Breast epithelium (tissue), 4 donors: ENCODE results near the gene CCDC138. TPM values are rescaled to one million over a fixed set of nuclear protein-coding genes. Genes with fewer than 3 reads are reported as not detected.

Experiments
- DNase-seq, 2 donors: peaks; one replicate each; pipeline ENCODE4 v3.0.0-alpha.2; 2019; ENCODE audit warnings: low spot score in 2 of 2
- H3K27ac ChIP-seq, 2 donors: fragments of 200-600 bp; sonication (generic) in 1 of 2; one replicate each; pipeline ENCODE4 v1.5.1; 2016 to 2019; ENCODE audit warnings: mild to moderate bottlenecking in 1 of 2
- H3K27me3 ChIP-seq, 2 donors: fragments of 200-600 bp; sonication (generic) in 1 of 2; one replicate each; pipeline versions ENCODE4 v1.5.1 to v1.6.0; 2017 to 2019; ENCODE audit warnings: control low read depth in 1 of 2, mild to moderate bottlenecking in 1 of 2
- H3K36me3 ChIP-seq: fragments of 200-600 bp; one replicate; pipeline ENCODE4 v1.5.1; 2019
- H3K4me1 ChIP-seq, 2 donors: fragments of 200-600 bp; sonication (generic); one replicate each; pipeline ENCODE4 v1.5.1; 2016 to 2019; ENCODE audit warnings: control low read depth in 1 of 2
- H3K4me3 ChIP-seq, 3 donors: fragments of 200-600 bp; sonication (generic); 1 replicate in 2 of 3; 2 replicates in 1 of 3; pipeline ENCODE4 v1.5.1; 2016 to 2019; ENCODE audit warnings: mild to moderate bottlenecking in 3 of 3, moderate library complexity in 2 of 3
- H3K9me3 ChIP-seq, 2 donors: fragments of 200-600 bp; sonication (generic) in 1 of 2; one replicate each; pipeline ENCODE4 v1.5.1; 2016 to 2019; ENCODE audit warnings: control low read depth in 1 of 2
- POLR2A ChIP-seq: fragments of 450-650 bp; IDR thresholded peaks from one replicate; pipeline ENCODE4 v1.6.1; 2016; ENCODE audit warnings: antibody characterized with exemption, mild to moderate bottlenecking, moderate library complexity
- POLR2AphosphoS5 ChIP-seq, 3 donors: sonication (generic); formaldehyde crosslinking; IDR thresholded peaks; one replicate each; pipeline ENCODE4 v1.6.1; 2017; ENCODE audit warnings: antibody characterized with exemption in 3 of 3
- intact Hi-C: fragments of 100-400 bp; cut with DNase I; formaldehyde crosslinking; loops from one replicate; pipeline ENCODE4 v1.15.1; 2023; ENCODE audit warnings: low total_unique reads
- total RNA-seq, 3 donors: library from RNA; depleted of rRNA; stranded (reverse); fragments of >200 nt; gene quantifications; one replicate each; pipeline ENCODE4 v1.1.0, GENCODE V29; 2016
- TF ChIP-seq, protein P1 (sequence below), 3 donors: fragments of 450-650 bp; IDR thresholded peaks; one replicate each; pipeline ENCODE4 v1.5.1; 2016 to 2017; ENCODE audit warnings: antibody characterized with exemption in 3 of 3, mild to moderate bottlenecking in 3 of 3, moderate library complexity in 3 of 3

Gene CCDC138
- total RNA-seq, 3 donors from 2014 or later, result 2.1 to 13.5 (median 5.2) TPM

DNA sequence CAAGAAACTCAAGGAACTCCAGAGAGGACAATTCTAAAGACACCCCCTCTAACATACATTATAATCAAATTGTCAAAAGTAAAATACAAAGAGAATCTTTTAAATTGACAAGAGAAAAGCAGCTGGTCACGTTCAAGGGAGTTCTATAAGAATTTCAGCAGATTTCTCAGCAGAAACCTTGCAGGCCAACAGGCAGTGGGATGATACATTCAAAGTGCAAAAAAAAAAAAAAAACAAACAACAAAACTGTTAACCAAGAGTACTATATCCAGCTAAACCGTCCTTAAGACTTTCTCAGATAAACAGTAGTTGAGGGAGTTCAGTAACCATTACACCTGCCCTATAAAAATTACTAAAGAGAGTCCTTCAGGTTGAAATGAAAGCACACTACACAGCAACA lies 33.9 kb downstream of the CCDC138 start:
- H3K9me3 ChIP-seq, result no peaks in the 10 kb centered on the region

DNA sequence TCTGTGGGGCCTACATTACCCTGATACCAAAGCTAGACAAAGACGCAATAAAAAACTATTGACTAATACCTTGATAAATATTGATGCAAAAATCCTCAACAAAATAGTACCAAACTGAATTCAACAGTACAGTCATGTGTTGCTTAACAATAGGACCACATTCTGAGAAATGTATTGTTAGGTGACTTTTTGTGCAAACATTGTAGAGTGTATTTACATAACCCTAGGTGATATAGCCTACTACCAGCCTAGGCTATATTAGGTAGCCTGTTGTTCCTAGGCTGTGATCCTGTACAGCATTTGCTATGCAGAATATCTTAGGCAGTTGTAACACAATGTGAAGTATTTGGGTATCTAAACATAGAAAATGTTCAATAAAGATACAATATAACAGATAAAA lies 36.7 kb downstream of the CCDC138 start:
- intact Hi-C loops, result no loop called here

More for the DNA sequence above, 33.9 kb downstream of the CCDC138 start:
- intact Hi-C loops, result no loop called here
- Histone ChIP-seq H3K4me3 (no peak overlapping the region), H3K27me3 (no peaks in the 10 kb centered on the region), H3K27ac (no peak overlapping the region), H3K4me1 (no peaks in the 10 kb centered on the region), H3K36me3 (no peaks in the 10 kb centered on the region)
- TF ChIP-seq POLR2A, result no peak
- no peak for TF ChIP-seq POLR2AphosphoS5 (IDR thresholded peaks at IDR 0.05)
- TF ChIP-seq, protein P1, sequence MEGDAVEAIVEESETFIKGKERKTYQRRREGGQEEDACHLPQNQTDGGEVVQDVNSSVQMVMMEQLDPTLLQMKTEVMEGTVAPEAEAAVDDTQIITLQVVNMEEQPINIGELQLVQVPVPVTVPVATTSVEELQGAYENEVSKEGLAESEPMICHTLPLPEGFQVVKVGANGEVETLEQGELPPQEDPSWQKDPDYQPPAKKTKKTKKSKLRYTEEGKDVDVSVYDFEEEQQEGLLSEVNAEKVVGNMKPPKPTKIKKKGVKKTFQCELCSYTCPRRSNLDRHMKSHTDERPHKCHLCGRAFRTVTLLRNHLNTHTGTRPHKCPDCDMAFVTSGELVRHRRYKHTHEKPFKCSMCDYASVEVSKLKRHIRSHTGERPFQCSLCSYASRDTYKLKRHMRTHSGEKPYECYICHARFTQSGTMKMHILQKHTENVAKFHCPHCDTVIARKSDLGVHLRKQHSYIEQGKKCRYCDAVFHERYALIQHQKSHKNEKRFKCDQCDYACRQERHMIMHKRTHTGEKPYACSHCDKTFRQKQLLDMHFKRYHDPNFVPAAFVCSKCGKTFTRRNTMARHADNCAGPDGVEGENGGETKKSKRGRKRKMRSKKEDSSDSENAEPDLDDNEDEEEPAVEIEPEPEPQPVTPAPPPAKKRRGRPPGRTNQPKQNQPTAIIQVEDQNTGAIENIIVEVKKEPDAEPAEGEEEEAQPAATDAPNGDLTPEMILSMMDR (IDR thresholded peaks at IDR 0.05), result no peak
- DNase-seq, result no peak

DNA sequence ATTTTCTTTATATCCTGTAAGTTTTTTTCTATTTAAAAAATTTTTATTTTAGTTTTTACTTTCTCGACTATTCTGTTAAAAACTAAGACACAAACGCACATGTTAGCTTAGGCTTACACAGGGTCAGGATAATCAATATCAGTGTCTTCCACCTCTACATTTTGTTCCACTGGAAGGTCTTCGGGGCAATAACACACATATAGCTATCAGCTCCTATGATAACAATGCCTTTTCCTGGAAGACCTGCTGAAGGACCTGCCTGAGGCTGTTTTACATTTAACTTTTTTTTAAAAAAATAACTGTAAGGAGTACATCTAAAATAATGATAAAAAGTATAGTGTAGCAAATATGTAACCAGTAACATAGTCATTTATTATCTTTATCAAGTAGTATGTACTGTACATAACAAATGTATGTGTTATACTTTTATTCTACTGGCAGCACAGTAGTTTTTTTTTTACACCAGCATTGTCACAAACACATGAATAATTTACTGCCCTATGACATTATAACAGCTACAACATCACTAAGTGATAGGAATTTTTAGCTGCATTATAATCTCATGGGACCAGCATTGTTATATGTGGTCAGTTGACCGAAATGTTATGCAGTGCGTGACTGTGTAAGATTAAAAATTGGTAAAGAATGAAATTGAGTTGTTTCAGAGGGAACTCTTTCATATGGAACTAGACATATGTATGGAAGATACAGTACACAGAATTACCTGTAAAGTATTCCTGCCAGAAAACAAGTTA lies 37.9 kb downstream of the CCDC138 start:
- no peak overlapping the region for H3K4me3 ChIP-seq
- no peaks in the 10 kb centered on the region for H3K36me3 ChIP-seq
- TF ChIP-seq POLR2AphosphoS5 (IDR thresholded peaks at IDR 0.05) (no peak), POLR2A (no peak)
- TF ChIP-seq, protein P1 (IDR thresholded peaks at IDR 0.05), result no peak
- DNase-seq, result no peak
- H3K27me3 ChIP-seq, result no peaks in the 10 kb centered on the region
- intact Hi-C loops, result no loop called here
- H3K27ac ChIP-seq, result no peak overlapping the region
- no peaks in the 10 kb centered on the region for H3K9me3 ChIP-seq
- H3K4me1 ChIP-seq, result no peaks in the 10 kb centered on the region

More for the DNA sequence above, 36.7 kb downstream of the CCDC138 start:
- no peaks in the 10 kb centered on the region for H3K27me3 ChIP-seq
- H3K9me3 ChIP-seq, result no peaks in the 10 kb centered on the region
- no peak overlapping the region for H3K27ac ChIP-seq
- DNase-seq, result no peak
- H3K4me3 ChIP-seq, result no peak overlapping the region
- TF ChIP-seq, protein P1 (IDR thresholded peaks at IDR 0.05), result no peak
- TF ChIP-seq POLR2AphosphoS5 (IDR thresholded peaks at IDR 0.05), result no peak
- no peak for TF ChIP-seq POLR2A
- no peaks in the 10 kb centered on the region for H3K4me1 ChIP-seq
- H3K36me3 ChIP-seq, result no peaks in the 10 kb centered on the region

DNA sequence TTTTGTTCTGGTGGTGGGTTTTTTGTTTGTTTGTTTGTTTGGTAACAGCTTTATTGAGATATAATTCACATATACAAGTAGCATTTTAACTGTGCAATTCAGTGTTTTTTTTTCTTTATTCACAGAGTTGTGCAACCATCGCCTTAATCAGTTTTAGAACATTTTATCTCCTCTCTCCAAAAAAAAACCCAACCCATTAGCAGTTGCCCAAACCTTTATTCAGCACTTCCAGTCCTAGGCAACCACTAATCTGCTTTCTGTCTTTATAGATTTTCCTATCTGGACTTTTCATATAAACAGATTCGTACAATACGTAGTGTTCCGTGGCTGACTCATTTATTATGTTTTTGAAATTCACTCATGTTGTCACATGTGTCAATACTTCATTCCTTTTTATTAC lies 38.7 kb downstream of the CCDC138 start:
- Histone ChIP-seq H3K27me3 (no peaks in the 10 kb centered on the region), H3K9me3 (no peaks in the 10 kb centered on the region), H3K4me1 (no peaks in the 10 kb centered on the region), H3K4me3 (no peak overlapping the region), H3K36me3 (no peaks in the 10 kb centered on the region), H3K27ac (no peak overlapping the region)
- no peak for DNase-seq
- TF ChIP-seq, protein P1 (IDR thresholded peaks at IDR 0.05), result no peak
- TF ChIP-seq POLR2AphosphoS5 (IDR thresholded peaks at IDR 0.05) (no peak), POLR2A (no peak)
- intact Hi-C loops, result no loop called here

DNA sequence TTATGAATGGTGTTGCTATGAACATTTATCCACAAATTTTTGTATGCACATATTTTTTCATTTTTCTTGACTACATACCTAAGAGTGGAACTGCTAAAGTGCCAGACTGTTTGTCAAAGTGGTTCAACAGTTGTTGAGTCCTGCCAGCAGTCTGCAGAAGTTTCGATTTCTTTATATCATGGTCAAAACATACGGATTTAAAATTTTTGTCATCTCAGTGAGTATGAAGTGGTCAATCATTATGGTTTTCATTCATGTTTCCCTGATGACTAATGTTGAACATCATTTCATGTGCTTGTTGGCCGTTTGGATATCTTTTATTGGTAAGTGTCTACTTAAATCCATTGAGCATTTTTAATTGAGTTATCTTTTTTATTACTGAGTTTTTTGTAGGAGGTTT lies 39.2 kb downstream of the CCDC138 start:
- Histone ChIP-seq H3K4me3 (no peak overlapping the region), H3K36me3 (no peaks in the 10 kb centered on the region), H3K4me1 (no peaks in the 10 kb centered on the region), H3K9me3 (no peaks in the 10 kb centered on the region), H3K27ac (no peak overlapping the region), H3K27me3 (no peaks in the 10 kb centered on the region)
- TF ChIP-seq POLR2AphosphoS5 (IDR thresholded peaks at IDR 0.05) (no peak), POLR2A (no peak)
- TF ChIP-seq, protein P1 (IDR thresholded peaks at IDR 0.05), result no peak
- intact Hi-C loops, result no loop called here
- DNase-seq, result no peak
